Large intestine (tissue), 3 donors: ENCODE measurements around the gene NFIB. TPM values are rescaled to one million over a fixed set of nuclear protein-coding genes. Genes with fewer than 3 reads are reported as not detected.
A peak's percentile ranks its signal among the peaks of the same experiment; 100 is the strongest.

Source experiments
- DNase-seq, 2 donors: peaks; one replicate each; pipeline versions ENCODE4 v3.0.0 to v3.0.0-alpha.2; 2013
- H3K27ac ChIP-seq: one replicate; pipeline ENCODE4 v1.5.1; 2013; ENCODE audit warnings: low read length
- H3K27me3 ChIP-seq: 2 replicates; pipeline ENCODE4 v1.6.1; 2013; ENCODE audit warnings: low read length; ENCODE audit not compliant: control insufficient read depth, insufficient read depth
- H3K36me3 ChIP-seq: 2 replicates; pipeline ENCODE4 v1.6.1; 2013; ENCODE audit warnings: low read length; ENCODE audit not compliant: control insufficient read depth, insufficient read depth
- H3K4me1 ChIP-seq: one replicate; pipeline ENCODE4 v1.6.1; 2013; ENCODE audit warnings: low read length; ENCODE audit not compliant: control insufficient read depth, insufficient read depth
- H3K4me3 ChIP-seq: one replicate; pipeline ENCODE4 v1.5.1; 2013; ENCODE audit warnings: low read length
- H3K9me3 ChIP-seq: one replicate; pipeline ENCODE4 v1.6.1; 2013; ENCODE audit warnings: mild to moderate bottlenecking, low read depth, low read length, moderate library complexity; ENCODE audit not compliant: control insufficient read depth
- WGBS: methylation state at CpG from one replicate; pipeline ENCODE4 v1.1.5; 2013; ENCODE audit warnings: low lambda C conversion rate; ENCODE audit not compliant: insufficient coverage; 5-methylcytosine and 5-hydroxymethylcytosine counted together
- polyA plus RNA-seq: library from polyadenylated mRNA; unstranded; fragments of 120-200 nt; gene quantifications from one replicate; pipeline ENCODE4 v1.2.1, GENCODE V29; 2013

Gene NFIB
- polyA plus RNA-seq, 1 donor, result 16.6 TPM

- Histone ChIP-seq H3K4me1 (peaks cover 3% of the 10 kb centered on the region), H3K36me3 (no peaks in the 10 kb centered on the region), H3K4me3 (no peak overlapping the region), H3K27ac (no peak overlapping the region), H3K27me3 (no peaks in the 10 kb centered on the region), H3K9me3 (no peaks in the 10 kb centered on the region)
- DNase-seq, result no peak
- WGBS, result no CpG with 5 or more reads among the region's 3 CpGs
Measured at GRCh38 chr9:14277761-14278160, 36.2 kb downstream of the NFIB start.

- no peak overlapping the region for H3K27ac ChIP-seq
- no peaks in the 10 kb centered on the region for H3K27me3 ChIP-seq
- no peak for DNase-seq
- H3K9me3 ChIP-seq, result no peaks in the 10 kb centered on the region
- H3K36me3 ChIP-seq, result no peaks in the 10 kb centered on the region
- H3K4me3 ChIP-seq, result no peak overlapping the region
- H3K4me1 ChIP-seq, result no peaks in the 10 kb centered on the region
- WGBS, result 94% methylated on average over 2 of the region's 8 CpGs
Measured at GRCh38 chr9:14277244-14277643, 36.7 kb downstream of the NFIB start.

- H3K4me3 ChIP-seq, result no peak overlapping the region
- WGBS, result 60% methylated on average over 1 of the region's 5 CpGs
- DNase-seq, result no peak
- no peaks in the 10 kb centered on the region for H3K9me3 ChIP-seq
- H3K27me3 ChIP-seq, result no peaks in the 10 kb centered on the region
- no peaks in the 10 kb centered on the region for H3K36me3 ChIP-seq
- no peak overlapping the region for H3K27ac ChIP-seq
- H3K4me1 ChIP-seq, result no peaks in the 10 kb centered on the region
Measured at GRCh38 chr9:14275331-14275730, 38.6 kb downstream of the NFIB start.

GRCh38 chr9:14273696-14274121, 40.2 kb downstream of the NFIB start:
- Histone ChIP-seq H3K27me3 (no peaks in the 10 kb centered on the region), H3K27ac (peak overlapping the region; percentile 9), H3K36me3 (no peaks in the 10 kb centered on the region), H3K4me3 (no peak overlapping the region), H3K9me3 (no peaks in the 10 kb centered on the region), H3K4me1 (no peaks in the 10 kb centered on the region)
- 20% methylated on average over 1 of the region's 4 CpGs for WGBS
- DNase-seq, result no peak

GRCh38 chr9:14272927-14273528, 40.9 kb downstream of the NFIB start:
- peak overlapping the region; percentile 19 for H3K27ac ChIP-seq
- DNase-seq, result no peak
- no peak overlapping the region for H3K4me3 ChIP-seq
- H3K4me1 ChIP-seq, result no peaks in the 10 kb centered on the region
- no peaks in the 10 kb centered on the region for H3K27me3 ChIP-seq
- no peaks in the 10 kb centered on the region for H3K9me3 ChIP-seq
- no peaks in the 10 kb centered on the region for H3K36me3 ChIP-seq
- WGBS, result 80% methylated on average over 1 of the region's 7 CpGs

- Histone ChIP-seq H3K4me3 (no peak overlapping the region), H3K27ac (no peak overlapping the region), H3K4me1 (no peaks in the 10 kb centered on the region), H3K9me3 (no peaks in the 10 kb centered on the region), H3K36me3 (no peaks in the 10 kb centered on the region), H3K27me3 (no peaks in the 10 kb centered on the region)
- WGBS, result 65% methylated on average over 3 of the region's 7 CpGs
- DNase-seq, result peak; percentile 50 to 61
Measured at GRCh38 chr9:14271093-14271673, 42.8 kb downstream of the NFIB start.

GRCh38 chr9:14270358-14271092, 43.4 kb downstream of the NFIB start:
- H3K27me3 ChIP-seq, result no peaks in the 10 kb centered on the region
- no peak overlapping the region for H3K4me3 ChIP-seq
- no CpG with 5 or more reads among the region's 4 CpGs for WGBS
- DNase-seq, result peak in 1 of 2 donors; percentile 31
- H3K9me3 ChIP-seq, result no peaks in the 10 kb centered on the region
- no peaks in the 10 kb centered on the region for H3K36me3 ChIP-seq
- no peak overlapping the region for H3K27ac ChIP-seq
- H3K4me1 ChIP-seq, result no peaks in the 10 kb centered on the region

GRCh38 chr9:14269916-14270315, 44.0 kb downstream of the NFIB start:
- H3K4me1 ChIP-seq, result no peaks in the 10 kb centered on the region
- no peak for DNase-seq
- H3K27me3 ChIP-seq, result no peaks in the 10 kb centered on the region
- H3K36me3 ChIP-seq, result no peaks in the 10 kb centered on the region
- no peak overlapping the region for H3K4me3 ChIP-seq
- no peaks in the 10 kb centered on the region for H3K9me3 ChIP-seq
- H3K27ac ChIP-seq, result no peak overlapping the region

GRCh38 chr9:14263707-14264483, 50.0 kb downstream of the NFIB start:
- H3K4me1 ChIP-seq, result no peaks in the 10 kb centered on the region
- no peaks in the 10 kb centered on the region for H3K9me3 ChIP-seq
- DNase-seq, result no peak
- 87% methylated on average over 6 of the region's 7 CpGs for WGBS
- H3K27ac ChIP-seq, result no peak overlapping the region
- no peaks in the 10 kb centered on the region for H3K27me3 ChIP-seq
- H3K36me3 ChIP-seq, result no peaks in the 10 kb centered on the region
- H3K4me3 ChIP-seq, result no peak overlapping the region

GRCh38 chr9:14262827-14263226, 51.1 kb downstream of the NFIB start:
- H3K27ac ChIP-seq, result no peak overlapping the region
- WGBS, result 100% methylated on average over 1 of the region's 2 CpGs

More at GRCh38 chr9:14262827-14263226, 51.1 kb downstream of the NFIB start:
- DNase-seq, result no peak
- Histone ChIP-seq H3K27me3 (no peaks in the 10 kb centered on the region), H3K9me3 (no peaks in the 10 kb centered on the region), H3K36me3 (no peaks in the 10 kb centered on the region), H3K4me1 (no peaks in the 10 kb centered on the region), H3K4me3 (no peak overlapping the region)
